ENCODE results near the gene ACYP2.
"Not testable (repeated sequence)": the region's sequence is repeated elsewhere in the genome, so short reads cannot be mapped to it uniquely, and the experiment has no call there.

ACYP2 gene

DNA sequence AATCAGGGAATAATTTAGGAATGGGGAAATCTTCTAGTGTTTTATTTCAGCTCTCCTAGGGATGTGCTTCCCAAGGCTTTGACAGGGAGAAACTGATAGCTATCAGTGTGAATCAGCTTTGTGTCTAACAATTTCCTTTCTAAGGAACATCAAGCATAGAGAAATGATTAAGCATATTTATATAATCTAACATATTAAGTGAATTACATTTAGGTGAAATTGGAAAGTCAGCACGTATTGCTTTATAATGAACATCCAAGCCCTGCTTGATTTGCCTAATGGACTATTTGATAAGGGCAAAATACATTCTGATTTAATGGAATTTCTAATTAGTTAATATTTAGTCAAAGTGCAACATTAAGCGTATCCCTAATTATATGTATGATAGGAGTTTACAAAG, 160.1 kb downstream of the ACYP2 start:
- DNase-seq: no peak

DNA sequence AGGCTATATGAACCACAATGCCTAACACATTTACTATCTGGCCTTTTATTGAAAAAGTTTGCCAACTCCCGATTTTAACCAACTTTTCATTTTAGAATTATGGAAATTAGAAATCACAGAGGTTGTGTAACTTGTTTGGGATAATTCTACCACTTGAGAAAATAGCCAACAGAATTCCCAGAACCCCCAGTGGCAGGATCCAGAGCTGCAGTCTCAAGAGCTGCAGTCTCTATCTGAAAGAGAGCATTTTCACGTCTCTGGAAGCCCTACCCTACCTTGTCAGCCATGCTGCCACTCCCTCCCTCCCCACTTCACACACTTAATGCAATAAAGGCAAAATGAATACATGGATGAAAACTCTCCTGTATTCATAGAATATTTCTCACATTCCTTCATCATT, 164.0 kb downstream of the ACYP2 start:
- no peak for DNase-seq

DNA sequence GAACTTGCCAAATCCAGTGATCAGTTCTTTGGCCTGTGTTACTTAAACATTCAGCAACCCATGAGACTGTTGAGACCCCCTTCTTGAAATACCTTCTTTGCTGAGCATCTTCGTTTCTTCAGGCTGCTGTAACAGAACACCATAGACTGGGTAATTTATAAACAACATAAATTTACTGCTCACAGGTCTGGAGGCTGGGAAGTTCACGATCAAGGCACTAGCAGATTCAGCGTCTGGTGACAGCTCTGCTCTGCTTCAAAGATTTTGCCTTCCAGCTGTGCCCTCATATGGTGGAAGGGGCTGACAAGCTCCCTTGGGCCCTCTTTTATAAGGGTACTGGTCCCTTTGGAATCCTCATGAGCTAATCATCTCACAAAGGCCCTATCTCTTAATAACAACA, 169.4 kb downstream of the ACYP2 start:
- no peak for DNase-seq

DNA sequence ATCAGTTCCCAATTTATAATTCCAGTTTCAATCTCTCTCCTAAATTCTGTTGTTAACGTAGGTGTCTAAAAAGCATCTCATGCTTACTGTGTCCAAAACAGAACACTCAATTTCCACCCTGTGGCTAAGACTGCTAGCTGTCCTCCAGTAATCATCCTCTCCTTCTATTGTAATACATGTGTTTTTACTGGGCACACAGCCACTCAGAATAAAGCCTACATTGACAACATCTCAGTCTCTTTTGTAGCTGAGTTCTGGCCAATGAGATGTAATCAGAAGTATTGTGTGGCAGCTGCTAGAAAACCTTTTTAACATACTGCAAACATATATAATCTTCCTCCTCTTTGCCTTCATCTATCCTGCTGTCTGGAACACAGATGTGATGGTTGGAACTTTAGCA, 170.0 kb downstream of the ACYP2 start:
- no peak for DNase-seq

DNA sequence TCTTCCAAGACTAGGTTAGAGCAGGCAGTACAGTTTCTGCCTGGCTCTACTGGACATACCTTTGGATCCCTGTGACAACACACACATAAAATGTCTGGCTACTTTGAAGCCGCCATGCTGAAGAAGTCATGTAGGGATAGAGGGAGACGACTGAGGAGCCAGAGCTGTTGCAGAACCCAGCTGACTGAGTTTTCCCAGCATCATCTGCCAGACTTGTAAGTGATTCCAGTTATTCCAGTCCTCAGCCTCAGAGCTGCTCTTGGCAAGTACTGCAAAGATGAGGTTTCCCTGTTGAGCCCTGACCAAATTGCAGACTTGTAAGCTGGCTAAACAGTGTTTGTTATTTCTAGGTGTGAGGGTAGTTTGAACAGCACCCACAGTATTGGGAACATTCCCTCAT, 172.1 kb downstream of the ACYP2 start:
- DNase-seq: no peak

DNA sequence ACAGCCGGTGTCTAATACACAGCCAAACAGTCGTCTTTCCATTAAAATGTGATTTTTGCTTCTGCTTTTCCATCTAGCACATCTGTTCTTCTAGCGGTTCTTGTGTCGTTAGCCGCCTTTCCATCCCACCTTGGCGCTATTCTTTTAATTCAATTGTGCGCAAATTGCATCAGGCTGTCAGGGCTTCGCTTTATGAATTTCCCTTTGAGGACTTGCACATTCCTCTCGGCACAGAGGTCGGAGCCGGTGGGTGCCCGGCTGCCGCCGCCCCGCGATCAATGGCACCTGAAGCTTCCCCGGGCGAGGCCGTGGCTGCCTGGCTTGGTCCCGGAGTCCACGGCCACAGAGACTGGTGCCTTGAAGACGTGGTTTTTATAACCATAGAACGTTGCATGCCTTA, 174.5 kb downstream of the ACYP2 start:
- DNase-seq: no peak

DNA sequence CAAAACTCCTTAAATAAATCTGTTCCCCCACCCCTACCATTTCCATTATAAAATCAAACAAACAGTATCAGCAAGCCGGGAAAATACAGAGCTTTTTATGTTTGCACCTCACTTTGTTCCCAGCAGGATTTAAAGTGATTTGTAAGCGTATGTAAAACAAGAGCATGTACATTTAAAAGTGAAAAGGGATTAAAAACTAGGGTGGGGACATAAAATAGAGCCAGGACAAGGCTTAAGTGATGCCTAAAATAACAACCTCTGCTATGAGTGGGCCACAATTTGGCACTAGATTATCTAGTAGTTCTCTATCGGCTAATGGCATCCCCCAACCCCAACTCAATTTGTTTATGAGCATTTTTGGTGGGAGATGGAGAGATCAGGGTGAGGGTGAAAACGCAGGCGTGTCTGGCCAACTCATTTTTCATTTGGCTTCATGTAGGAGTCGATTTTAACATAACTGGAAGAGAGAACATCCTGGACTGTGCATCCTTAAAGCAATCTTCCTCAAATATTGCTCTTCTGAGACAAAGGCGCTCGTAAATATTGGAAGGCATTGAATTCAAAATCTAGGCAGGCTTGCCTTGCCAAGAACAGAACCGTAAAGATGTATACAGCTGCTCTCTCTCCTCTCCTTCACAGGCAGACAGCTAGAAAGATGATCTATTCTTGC, 175.1 kb downstream of the ACYP2 start:
- no peak for DNase-seq

DNA sequence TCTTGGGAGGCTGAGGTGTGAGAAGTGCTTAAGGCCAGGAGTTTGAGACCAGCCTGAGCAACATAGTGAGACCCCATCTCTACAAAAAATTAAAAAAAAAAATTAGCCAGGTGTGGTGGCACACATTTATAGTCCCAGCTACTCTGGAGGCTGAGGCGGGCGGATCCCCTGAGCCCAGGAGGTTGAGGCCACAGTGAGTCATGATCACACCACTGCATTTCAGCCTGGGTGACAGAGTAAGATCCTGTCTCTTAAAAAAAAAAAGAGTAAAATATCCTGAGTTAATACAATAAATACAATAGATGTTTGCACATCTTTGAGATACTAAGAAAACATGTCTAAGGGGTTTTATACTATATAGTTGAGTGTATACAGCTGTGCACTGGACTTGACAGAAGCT, 179.2 kb downstream of the ACYP2 start:
- not testable (repeated sequence) for DNase-seq

DNA sequence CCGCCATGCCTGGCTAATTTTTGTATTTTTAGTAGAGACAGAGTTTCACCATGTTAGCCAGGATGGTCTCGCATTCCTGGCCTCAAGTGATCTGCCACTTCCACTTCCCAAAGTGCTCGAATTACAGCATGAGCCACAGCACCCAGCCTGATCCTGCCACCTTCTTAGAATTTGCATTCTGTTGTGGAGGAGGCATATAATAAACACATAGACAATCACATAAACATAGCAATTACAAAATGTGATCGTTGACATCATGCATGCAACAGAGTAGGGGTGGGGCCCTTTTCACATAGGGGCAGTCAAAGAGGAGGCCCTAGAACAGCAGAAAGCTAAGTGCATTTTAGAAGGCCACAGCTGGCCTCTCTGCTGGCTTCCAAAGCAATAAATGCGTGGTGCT, 180.5 kb downstream of the ACYP2 start:
- DNase-seq: no peak

DNA sequence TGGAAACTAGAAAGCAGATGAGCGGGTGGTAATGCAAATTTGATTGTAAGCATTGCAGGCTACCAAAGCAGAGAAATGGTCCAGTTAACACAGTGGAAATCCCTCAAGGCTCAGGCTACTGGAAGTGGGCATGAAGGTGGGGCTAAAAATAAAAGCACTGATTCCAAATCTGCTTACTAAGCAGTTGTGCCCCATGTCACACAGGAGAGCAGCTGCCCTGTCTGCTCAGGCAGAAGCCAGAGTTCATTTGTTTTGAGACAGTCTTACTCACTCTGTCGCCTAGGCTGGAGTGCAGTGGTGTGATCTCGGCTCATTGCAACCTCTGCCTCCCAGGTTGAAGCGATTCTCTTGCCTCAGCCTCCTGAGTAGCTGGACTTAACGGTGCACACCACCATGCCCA, 183.1 kb downstream of the ACYP2 start:
- no peak for DNase-seq

DNA sequence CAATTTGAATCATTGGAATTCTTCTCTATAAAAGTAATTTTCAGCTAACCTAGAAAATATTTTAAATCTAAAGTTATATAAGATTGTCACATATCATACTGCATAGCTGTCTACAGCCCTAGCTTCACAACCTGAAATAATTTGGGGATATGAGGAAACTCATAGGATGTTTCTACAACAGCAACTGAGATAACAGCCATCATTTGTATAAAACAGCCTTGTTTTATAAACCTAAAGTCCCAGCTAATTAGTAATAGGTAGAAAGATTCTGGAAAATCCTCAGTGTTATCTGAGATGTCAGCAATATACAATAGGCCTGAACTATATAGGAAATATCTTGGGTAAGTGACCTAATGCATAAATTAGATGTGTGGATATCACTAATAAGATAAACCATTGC, 188.2 kb downstream of the ACYP2 start:
- DNase-seq: no peak

DNA sequence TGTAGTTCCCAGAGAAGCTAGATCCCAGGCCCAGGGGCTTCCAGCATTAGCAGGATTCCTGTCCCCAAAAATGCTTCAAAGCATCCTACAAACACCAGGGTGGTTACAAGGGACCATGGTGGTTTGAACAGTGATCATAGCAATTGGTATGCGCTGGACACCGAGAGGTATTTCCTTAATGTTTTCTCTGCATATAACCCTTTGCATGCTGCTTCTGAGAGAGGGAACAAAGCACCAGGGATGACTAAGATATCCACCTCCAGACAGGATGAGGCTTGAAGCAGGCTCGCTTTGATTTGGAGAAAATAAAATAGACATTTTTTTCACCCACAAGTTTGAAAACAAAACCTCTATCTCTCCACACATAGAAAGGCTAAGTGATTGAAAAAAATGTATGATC, 191.1 kb downstream of the ACYP2 start:
- no peak for DNase-seq

DNA sequence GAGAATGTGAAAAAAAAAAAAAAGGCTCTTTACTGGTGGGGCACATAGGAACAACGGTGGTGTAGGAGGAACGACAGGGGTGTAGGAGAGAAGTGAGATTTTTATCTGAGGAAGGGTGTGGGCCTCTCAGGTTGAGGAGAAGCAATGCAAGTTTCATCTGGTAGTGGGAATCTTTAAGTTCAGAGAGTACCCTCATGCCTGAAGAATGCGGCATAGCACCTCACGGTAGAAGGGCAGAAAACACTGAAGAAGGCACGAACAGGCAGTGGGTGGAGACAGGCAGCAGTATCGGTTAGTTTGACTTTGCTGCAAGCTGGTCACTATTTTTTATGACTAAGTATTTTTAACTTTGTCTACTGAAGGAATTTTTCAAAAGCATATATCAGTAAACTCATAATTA, 192.8 kb downstream of the ACYP2 start:
- no peak for DNase-seq

DNA sequence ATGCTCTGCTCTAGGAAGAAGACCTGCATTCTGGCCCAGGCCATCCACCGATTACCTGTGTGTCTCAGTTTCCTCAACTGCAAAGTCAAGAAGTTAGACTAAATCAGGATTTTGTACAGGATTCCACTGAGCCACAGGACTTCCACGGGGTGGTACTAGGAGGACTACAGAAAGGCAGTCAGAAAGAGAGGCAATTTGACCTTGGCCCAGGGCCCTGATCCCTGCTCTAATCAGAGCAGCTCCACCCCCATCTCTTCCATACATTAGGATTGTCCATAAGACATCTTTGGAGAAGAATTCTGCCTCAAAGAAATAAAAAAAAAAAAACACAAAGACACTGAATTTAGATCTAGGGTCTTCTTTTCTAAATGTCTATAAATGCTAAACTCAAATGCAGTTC, 193.4 kb downstream of the ACYP2 start:
- no peak for DNase-seq

DNA sequence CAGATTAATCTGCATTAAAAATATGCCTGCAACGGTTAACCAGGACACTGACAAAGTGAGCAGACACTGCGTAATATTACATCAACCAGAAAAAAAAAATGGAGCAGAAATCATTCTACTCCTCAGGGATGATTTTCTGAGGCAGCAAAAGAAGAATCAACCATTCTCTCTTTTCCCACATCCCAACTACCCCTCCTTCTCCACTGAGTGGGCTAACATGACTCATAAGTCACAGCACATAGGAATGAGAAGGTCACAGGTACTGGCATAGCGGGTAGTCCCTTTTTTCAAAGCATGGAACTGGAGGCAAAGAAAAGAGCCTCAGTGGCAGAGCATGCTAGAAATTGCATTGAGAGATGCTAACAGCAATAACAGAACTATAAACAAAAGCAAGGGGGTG, 194.9 kb downstream of the ACYP2 start:
- DNase-seq: no peak

DNA sequence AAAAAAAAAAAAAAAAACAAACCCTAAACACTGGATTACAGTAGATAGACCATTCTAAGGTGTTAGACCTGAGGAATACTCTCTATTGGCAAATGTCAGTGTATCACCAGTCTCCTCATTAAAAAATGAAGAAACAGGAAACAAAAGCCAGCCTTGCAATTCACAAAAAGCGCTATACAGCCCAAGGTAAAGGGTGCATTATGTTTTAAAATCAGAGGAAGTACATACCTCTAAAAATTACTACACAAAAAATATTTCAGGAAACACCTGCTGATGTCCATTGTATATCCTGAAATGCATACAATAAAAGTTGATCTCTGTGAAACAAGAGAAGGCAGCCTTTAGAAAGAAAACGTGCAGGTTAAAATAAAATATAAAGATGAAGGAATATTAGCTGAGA, 195.5 kb downstream of the ACYP2 start:
- DNase-seq: no peak

DNA sequence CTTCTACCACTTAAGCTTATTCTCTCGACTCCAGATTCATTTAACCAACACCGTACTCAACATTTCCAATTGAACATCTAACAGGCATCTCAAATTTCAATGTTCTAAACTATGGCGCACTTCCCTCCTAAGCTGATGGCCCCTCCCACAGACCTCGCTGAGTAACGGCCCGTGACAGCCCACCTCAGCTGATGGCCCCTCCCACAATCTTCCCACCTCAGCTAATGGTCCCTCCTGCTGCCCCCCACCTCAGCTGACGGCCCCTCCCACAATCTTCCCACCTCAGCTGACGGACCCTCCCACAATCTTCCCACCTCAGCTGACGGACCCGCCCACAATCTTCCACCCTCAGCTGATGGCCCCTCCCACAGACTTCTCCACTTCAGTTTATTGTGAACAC, 197.7 kb downstream of the ACYP2 start:
- no peak for DNase-seq

DNA sequence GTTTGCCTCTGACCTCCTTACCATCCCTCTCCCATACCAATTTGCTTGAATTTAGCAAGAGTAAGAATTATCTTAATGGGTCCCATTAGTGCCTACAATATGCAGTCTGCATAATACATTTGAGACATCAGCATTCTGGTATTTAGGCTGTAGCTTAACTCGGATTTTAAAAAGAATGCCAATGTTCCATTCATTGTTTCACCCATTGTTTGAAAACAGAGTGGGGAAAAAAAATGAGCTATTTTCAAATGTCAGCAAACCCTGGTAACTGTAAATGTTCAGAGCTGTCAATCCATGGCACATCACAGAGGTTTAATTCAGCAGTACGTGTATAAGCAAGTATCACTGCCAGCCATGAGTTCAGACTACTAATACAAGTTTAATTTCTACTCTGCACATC, 202.6 kb downstream of the ACYP2 start:
- DNase-seq: no peak

DNA sequence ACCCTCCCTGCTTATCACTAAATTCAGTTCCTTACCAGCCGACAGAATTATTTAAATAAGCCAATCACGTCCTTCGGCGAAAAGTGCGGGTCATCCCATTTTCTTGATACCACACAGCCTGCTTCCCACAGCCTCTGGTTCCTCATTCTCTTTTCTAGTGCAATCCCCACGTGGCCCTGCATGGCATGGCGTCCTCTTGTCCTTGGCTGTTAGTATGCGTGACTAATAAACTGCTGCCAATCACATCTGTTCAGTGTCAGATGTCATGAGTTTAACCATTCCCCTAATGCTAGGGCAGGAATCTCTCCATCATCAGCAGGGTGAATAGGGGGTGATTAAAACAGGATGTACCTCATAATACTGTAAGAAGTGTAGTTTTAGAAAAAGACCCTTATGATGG, 203.4 kb downstream of the ACYP2 start:
- no peak for DNase-seq

DNA sequence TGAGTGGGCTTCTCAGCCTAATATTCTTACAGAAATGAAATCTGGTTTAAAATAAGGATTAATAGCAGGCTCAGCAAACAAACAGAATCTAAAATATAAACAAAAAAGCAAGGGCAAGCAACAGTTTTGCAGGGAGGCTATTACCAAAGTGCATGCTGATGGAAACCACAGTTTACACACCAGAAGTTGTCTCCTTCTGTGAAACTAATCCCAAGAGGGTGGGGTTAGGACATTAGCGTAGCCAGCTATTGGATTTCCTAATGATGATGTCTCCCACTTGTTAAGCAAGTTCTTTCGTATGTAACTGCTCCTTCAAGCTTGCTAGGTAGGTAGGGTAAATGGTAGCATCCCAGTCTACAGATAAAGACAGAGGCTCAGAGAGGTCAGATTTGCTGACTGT, 205.6 kb downstream of the ACYP2 start:
- DNase-seq: no peak

DNA sequence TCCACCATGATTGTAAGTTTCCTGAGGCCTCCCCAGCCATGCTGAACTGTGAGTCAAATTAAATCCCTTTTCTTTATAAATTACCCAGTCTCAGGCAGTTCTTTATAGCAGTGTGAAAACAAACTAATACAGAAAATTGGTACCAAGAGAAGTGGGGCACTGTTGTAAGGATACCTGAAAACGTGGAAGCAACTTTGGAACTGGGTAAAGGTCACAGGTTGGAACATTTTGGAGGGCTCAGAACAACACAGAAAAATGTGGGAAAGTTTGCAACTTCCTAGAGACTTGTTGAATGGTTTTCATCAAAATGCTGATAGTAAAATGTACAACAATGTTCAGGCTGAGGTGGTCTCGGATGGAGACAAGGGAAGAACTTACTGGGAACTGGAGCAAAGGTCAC, 209.1 kb downstream of the ACYP2 start:
- DNase-seq: not testable (repeated sequence)

DNA sequence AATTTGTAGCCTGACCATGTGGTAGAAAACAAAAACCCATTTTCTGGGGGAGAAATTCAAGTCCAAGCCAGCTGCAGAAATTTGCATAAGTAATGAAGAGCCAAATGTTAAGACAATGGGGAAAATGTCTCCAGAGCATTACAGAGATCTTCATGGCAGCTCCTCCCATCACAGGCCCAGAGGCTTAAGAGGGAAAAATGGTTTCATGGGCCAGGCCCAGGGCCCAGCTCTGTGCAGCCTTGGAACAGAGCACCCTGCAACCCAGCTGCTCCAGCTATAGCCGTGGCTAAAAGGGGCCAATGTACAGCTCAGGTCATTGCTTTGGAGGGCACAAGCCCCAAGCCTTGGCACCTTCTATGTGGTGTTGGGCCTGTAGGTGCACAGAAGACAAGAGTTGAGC, 209.7 kb downstream of the ACYP2 start:
- no peak for DNase-seq

DNA sequence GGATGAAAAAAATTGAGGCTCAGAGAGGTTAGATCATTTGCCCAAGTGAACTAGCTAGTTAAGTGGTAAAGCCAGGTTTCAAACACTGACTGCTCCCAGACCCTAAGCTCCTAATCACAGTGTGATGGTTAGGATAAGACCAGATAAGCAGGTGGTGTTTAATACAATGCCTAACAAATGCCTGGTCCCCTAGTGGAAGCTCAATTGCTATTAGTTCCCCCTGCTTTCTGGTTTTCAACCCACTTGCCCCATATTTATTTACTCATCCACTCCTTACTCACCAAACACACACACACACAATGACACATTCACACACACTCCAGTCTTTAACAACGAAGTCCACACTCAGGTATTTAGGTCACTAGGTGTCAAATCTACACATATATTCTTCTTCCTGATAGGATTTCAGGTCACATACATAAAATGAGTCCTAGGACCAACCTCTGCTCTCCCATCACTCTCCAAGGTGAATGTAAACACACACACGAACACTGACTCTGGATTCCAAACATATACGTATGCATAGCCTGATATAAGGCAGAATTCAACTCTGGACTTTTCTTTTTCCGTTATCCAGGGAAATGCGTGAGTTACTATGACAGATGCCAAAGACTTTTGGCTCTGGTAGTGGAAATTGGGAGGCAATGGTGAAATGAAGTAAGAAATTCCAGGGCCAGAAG, 214.2 kb downstream of the ACYP2 start:
- DNase-seq: no peak

DNA sequence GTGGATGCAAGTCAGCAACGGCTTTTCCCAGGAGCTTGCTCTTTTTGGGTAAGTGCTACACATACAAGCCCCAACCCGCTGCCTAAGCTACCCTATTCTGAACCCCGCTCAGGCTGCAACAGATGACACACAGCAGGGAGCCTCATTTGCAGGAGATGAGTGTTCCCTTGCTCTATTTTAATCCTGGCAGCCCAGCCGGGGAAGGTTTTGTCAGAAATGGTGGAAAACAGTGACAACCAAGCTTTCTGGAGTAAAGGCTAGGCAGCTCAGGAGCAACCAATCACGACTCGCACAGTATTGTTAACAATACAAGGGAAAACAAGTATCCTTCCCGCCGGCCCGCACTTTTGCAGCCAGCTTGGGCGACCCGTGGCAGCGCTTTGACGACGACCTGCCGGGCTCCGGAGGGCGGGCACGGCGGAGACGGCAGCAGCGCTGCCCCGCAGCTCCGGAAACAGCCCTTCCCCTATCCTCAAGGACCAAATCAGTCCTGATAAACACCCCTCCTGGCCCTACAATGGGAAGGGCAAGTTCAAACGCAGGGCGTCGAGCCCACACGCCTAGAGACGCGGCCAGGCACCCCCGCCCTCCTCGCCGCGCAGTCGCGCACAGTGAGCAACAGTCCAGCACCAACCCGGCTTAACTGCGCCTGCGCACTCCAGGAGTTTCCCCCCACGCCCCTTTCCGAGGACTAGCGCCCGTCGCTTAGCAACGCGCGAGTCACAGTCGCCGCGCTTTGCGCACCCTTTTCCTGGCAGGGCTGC, 214.9 kb downstream of the ACYP2 start:
- DNase-seq: peak; percentile 96
